ENCODE measurements around the gene EHD1.

EHD1 gene

GRCh38 chr11:64803158-64803845 lies 75.1 kb downstream of the EHD1 start, which contains the start of gene MAP4K2:
MAP4K2 (minus strand) TSS chr11:64803214; CDS start chr11:64803149, 65 bp downstream.
- TF ChIP-seq EZH2phosphoT487 (IDR thresholded peaks at IDR 0.05; ENCODE audit: low read length) (no peak), EZH2 (optimal IDR thresholded peaks at IDR 0.05; ENCODE audit: low read depth, low read length) (no peak)
- TF ChIP-seq, protein P1, sequence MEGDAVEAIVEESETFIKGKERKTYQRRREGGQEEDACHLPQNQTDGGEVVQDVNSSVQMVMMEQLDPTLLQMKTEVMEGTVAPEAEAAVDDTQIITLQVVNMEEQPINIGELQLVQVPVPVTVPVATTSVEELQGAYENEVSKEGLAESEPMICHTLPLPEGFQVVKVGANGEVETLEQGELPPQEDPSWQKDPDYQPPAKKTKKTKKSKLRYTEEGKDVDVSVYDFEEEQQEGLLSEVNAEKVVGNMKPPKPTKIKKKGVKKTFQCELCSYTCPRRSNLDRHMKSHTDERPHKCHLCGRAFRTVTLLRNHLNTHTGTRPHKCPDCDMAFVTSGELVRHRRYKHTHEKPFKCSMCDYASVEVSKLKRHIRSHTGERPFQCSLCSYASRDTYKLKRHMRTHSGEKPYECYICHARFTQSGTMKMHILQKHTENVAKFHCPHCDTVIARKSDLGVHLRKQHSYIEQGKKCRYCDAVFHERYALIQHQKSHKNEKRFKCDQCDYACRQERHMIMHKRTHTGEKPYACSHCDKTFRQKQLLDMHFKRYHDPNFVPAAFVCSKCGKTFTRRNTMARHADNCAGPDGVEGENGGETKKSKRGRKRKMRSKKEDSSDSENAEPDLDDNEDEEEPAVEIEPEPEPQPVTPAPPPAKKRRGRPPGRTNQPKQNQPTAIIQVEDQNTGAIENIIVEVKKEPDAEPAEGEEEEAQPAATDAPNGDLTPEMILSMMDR (IDR thresholded peaks at IDR 0.05; ENCODE audit: low read length): no peak

GRCh38 chr11:64802370-64803157 lies 75.9 kb downstream of the EHD1 start:
- Histone ChIP-seq H3K9me2 (replicated peaks; ENCODE audit: insufficient read depth, low read length) (no peaks in the 10 kb centered on the region), H3K27me3 (replicated peaks; ENCODE audit: insufficient read depth, low read length) (no peaks in the 10 kb centered on the region), H3K36me3 (replicated peaks; ENCODE audit: insufficient read depth, low read length) (no peaks in the 10 kb centered on the region), H3K27ac (ENCODE audit: low read length) (no peak overlapping the region), H3K4me1 (ENCODE audit: low read length) (peaks cover 6% of the 10 kb centered on the region; the same call in 1 of the 2 replicates), H3K4me2 (ENCODE audit: low read depth, low read length) (peak overlapping the region; percentile 79), H3K9ac (ENCODE audit: low read length) (peak overlapping the region; percentile 51), H3F3A (ENCODE audit: insufficient read depth, low read length) (peaks cover 6% of the 10 kb centered on the region; the same call in 1 of the 2 replicates), H2AFZ (ENCODE audit: low read length) (peak overlapping the region; percentile 80), H3K4me3 (ENCODE audit: low read length) (peak overlapping the region; percentile 66), H3K9me3 (replicated peaks; ENCODE audit: insufficient read depth, low read length) (no peaks in the 10 kb centered on the region), H4K20me1 (ENCODE audit: insufficient read depth, low read length) (no peaks in the 10 kb centered on the region), H3K79me2 (ENCODE audit: low read length) (no peaks in the 10 kb centered on the region)
- TF ChIP-seq EZH2 (optimal IDR thresholded peaks at IDR 0.05; ENCODE audit: low read depth, low read length): no peak
- no peak for TF ChIP-seq EZH2phosphoT487 (IDR thresholded peaks at IDR 0.05; ENCODE audit: low read length)
- TF ChIP-seq, protein P1 (IDR thresholded peaks at IDR 0.05; ENCODE audit: low read length): no peak
- no peak for DNase-seq

More at GRCh38 chr11:64803158-64803845, 75.1 kb downstream of the EHD1 start, which contains the start of gene MAP4K2:
- Histone ChIP-seq H3K36me3 (replicated peaks; ENCODE audit: insufficient read depth, low read length) (no peaks in the 10 kb centered on the region), H3K27ac (ENCODE audit: low read length) (peak within 1 kb of the TSS; percentile 20; the same call in 1 of the 2 replicates), H2AFZ (ENCODE audit: low read length) (peak within 1 kb of the TSS; percentile 82), H3K4me1 (ENCODE audit: low read length) (peaks cover 6% of the 10 kb centered on the region; the same call in 1 of the 2 replicates), H3F3A (ENCODE audit: insufficient read depth, low read length) (peaks cover 6% of the 10 kb centered on the region; the same call in 1 of the 2 replicates), H3K4me2 (ENCODE audit: low read depth, low read length) (peak within 1 kb of the TSS; percentile 86), H3K27me3 (replicated peaks; ENCODE audit: insufficient read depth, low read length) (no peaks in the 10 kb centered on the region), H3K9ac (ENCODE audit: low read length) (peak within 1 kb of the TSS; percentile 60), H3K9me2 (replicated peaks; ENCODE audit: insufficient read depth, low read length) (no peaks in the 10 kb centered on the region), H4K20me1 (ENCODE audit: insufficient read depth, low read length) (no peaks in the 10 kb centered on the region), H3K9me3 (replicated peaks; ENCODE audit: insufficient read depth, low read length) (no peaks in the 10 kb centered on the region), H3K4me3 (ENCODE audit: low read length) (peak within 1 kb of the TSS; percentile 73), H3K79me2 (ENCODE audit: low read length) (no peaks in the 10 kb centered on the region)
- peak; percentile 86 for DNase-seq

All from MM.1S (cell line).